ENCODE results near the gene TSFM. TPM values are rescaled to one million over a fixed set of nuclear protein-coding genes. Genes with fewer than 3 reads are reported as not detected.

TSFM gene
- total RNA-seq, 1 experiment from 2014 or later, result 40.3 TPM

- ChIA-PET CTCF (interaction anchor here (0.8 to 1.2 kb wide), 4 partner anchors 9 to 138 kb away, joined by 3 to 4 read pairs (median 3); no protein-coding TSS in a partner anchor), POLR2A (interaction anchor here (0.5 kb wide), 1 partner anchor 29 kb away, joined by 5 read pairs; no protein-coding TSS in a partner anchor)
- Histone ChIP-seq H3K9me3 (ENCODE audit: control insufficient read depth, insufficient read depth, low read depth, low read length) (no peaks in the 10 kb centered on the region), H3K27me3 (ENCODE audit: control insufficient read depth, insufficient read depth, low read length) (no peaks in the 10 kb centered on the region), H3K27ac (ENCODE audit: low read length) (no peak overlapping the region), H3K4me1 (ENCODE audit: control insufficient read depth, insufficient read depth, low read length) (no peaks in the 10 kb centered on the region), H3K36me3 (ENCODE audit: control insufficient read depth, insufficient read depth, low read length) (no peaks in the 10 kb centered on the region), H3K4me3 (ENCODE audit: low read depth in 2 of 2, low read length in 2 of 2) (no peak overlapping the region)
- BruUV-seq (replicated peaks), result no TSS peak
- in situ Hi-C loops (cut with HindIII; ENCODE audit: low pct_unique_long_range_greater_than_20kb, low sequenced_read_pairs), result no loop called here
- ATAC-seq, result peak; percentile 88
- intact Hi-C loops (cut with micrococcal nuclease; ENCODE audit: unreplicated experiment), result no loop called here
- DNase-seq (ENCODE audit: low read depth, low spot score), result no peak
- TF ChIP-seq POLR2AphosphoS5 (IDR thresholded peaks at IDR 0.05; ENCODE audit: low read depth, low read length) (no peak), CTCF (IDR thresholded peaks at IDR 0.05) (peak; percentile 88)
Observed at GRCh38 chr12:57803319-57803893, 20.8 kb downstream of the TSFM start.

DNA sequence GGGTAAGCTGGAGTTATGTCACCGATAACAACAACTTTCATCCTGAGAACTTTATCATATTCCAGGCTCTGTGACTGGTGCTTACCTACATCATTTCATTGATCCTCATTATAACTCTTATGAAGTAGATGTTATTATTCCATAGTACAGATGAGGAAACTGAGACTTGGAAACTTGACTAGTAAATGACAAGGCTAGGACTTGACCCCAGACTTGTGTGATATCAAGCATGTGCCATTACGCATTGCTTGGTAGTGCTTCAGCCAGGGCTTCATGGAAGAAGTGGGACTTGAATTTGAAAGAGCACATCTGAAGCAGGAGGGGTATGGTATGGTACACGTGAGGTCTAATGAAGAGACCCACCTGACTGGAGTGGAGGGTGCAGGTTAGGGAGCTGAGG lies 24.1 kb downstream of the TSFM start:
- H3K36me3 ChIP-seq (ENCODE audit: control insufficient read depth, insufficient read depth, low read length), result no peaks in the 10 kb centered on the region
- H3K9me3 ChIP-seq (ENCODE audit: control insufficient read depth, insufficient read depth, low read depth, low read length), result no peaks in the 10 kb centered on the region
- no peak overlapping the region for H3K27ac ChIP-seq (ENCODE audit: low read length)
- no peak overlapping the region for H3K4me3 ChIP-seq (ENCODE audit: low read depth in 2 of 2, low read length in 2 of 2)
- TF ChIP-seq TCF7L2 (IDR thresholded peaks at IDR 0.05; ENCODE audit: low read depth, low read length) (no peak), CTCF (IDR thresholded peaks at IDR 0.05) (no peak), SIN3A (IDR thresholded peaks at IDR 0.05; ENCODE audit: borderline replicate concordance, insufficient read depth, low read depth, low read length) (no peak), POLR2AphosphoS5 (IDR thresholded peaks at IDR 0.05; ENCODE audit: low read depth, low read length) (no peak)
- TF ChIP-seq, protein P1, sequence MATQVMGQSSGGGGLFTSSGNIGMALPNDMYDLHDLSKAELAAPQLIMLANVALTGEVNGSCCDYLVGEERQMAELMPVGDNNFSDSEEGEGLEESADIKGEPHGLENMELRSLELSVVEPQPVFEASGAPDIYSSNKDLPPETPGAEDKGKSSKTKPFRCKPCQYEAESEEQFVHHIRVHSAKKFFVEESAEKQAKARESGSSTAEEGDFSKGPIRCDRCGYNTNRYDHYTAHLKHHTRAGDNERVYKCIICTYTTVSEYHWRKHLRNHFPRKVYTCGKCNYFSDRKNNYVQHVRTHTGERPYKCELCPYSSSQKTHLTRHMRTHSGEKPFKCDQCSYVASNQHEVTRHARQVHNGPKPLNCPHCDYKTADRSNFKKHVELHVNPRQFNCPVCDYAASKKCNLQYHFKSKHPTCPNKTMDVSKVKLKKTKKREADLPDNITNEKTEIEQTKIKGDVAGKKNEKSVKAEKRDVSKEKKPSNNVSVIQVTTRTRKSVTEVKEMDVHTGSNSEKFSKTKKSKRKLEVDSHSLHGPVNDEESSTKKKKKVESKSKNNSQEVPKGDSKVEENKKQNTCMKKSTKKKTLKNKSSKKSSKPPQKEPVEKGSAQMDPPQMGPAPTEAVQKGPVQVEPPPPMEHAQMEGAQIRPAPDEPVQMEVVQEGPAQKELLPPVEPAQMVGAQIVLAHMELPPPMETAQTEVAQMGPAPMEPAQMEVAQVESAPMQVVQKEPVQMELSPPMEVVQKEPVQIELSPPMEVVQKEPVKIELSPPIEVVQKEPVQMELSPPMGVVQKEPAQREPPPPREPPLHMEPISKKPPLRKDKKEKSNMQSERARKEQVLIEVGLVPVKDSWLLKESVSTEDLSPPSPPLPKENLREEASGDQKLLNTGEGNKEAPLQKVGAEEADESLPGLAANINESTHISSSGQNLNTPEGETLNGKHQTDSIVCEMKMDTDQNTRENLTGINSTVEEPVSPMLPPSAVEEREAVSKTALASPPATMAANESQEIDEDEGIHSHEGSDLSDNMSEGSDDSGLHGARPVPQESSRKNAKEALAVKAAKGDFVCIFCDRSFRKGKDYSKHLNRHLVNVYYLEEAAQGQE (IDR thresholded peaks at IDR 0.05; ENCODE audit: insufficient read depth in 1 of 2, low read depth in 2 of 2, low read length in 1 of 2), result no peak
- no peaks in the 10 kb centered on the region for H3K4me1 ChIP-seq (ENCODE audit: control insufficient read depth, insufficient read depth, low read length)
- ChIA-PET CTCF (no interaction called here), POLR2A (interaction anchor here (1.2 kb wide), 1 partner anchor 11 kb away, joined by 3 read pairs; no protein-coding TSS in a partner anchor)
- in situ Hi-C loops (cut with HindIII; ENCODE audit: low pct_unique_long_range_greater_than_20kb, low sequenced_read_pairs) (no loop called here), intact Hi-C loops (cut with micrococcal nuclease; ENCODE audit: unreplicated experiment) (no loop called here)
- ATAC-seq (no peak), DNase-seq (ENCODE audit: low read depth, low spot score) (no peak)
- no peaks in the 10 kb centered on the region for H3K27me3 ChIP-seq (ENCODE audit: control insufficient read depth, insufficient read depth, low read length)
- BruUV-seq (replicated peaks), result no TSS peak

Measured in Panc1 (cell line).